Measurements from ENCODE around the gene TMEM256. TPM values are rescaled to one million over a fixed set of nuclear protein-coding genes. Genes with fewer than 3 reads are reported as not detected.

The TMEM256 gene
- total and polyA plus RNA-seq, 2 of the 8 experiments (the other 6 are each of a cell fraction or from before 2014, with no cell fraction given), result 97.0 to 350 TPM

DNA sequence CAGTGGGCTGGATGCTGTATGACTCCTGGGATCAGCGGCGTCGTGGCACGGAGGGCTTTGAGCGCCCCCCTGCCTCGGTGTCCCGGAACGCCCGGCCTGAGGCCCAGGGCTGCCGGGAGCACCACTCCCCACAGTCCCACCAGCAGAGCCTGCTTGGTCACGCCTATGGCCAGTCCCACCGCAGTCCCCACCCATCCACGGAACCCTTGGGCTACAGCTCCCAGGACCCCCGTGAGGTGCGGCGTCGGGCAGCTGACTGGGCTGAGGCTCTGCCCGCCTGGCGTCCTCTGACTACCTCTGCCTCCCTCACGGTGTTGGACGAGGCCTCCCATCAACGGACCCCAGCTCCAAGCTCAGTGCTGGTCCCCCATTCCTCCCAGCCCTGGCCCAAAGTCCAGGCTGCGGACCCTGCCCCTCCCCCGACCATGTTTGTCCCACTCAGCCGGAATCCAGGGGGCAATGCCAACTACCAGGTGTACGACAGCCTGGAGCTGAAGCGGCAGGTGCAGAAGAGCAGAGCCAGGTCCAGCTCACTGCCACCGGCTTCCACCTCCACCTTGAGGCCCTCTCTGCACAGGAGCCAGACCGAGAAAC lies 23.1 kb upstream of the TMEM256 start:
- H2BK5ac ChIP-seq (ENCODE audit: low read depth, low read length), result no peak overlapping the region
- no peak overlapping the region for H3K14ac ChIP-seq (ENCODE audit: insufficient read length)
- no peak overlapping the region; the same call in 1 of the 2 replicates for H2BK15ac ChIP-seq (ENCODE audit: low read length)
- no peak overlapping the region for H4K5ac ChIP-seq (ENCODE audit: insufficient read length, low read depth, low read length)
- no peaks in the 10 kb centered on the region for H3K79me1 ChIP-seq (ENCODE audit: low read depth, low read length)
- FAIRE-seq (no peak), DNase-seq (ENCODE audit: low read depth in 1 of 2, low spot score in 2 of 2) (no peak)
- H3K4me3 ChIP-seq (ENCODE audit: extremely low read depth in 1 of 4, insufficient read depth in 2 of 4, low read depth in 3 of 4, low read length in 4 of 4), result no peak overlapping the region
- H4K20me1 ChIP-seq (replicated peaks in 1 of 2; ENCODE audit: control insufficient read depth in 1 of 2, insufficient read depth in 2 of 2, low read length in 2 of 2), result peaks cover 0 to 3% of the 10 kb centered on the region in 2 experiments
- no peaks in the 10 kb centered on the region for H3K23me2 ChIP-seq (ENCODE audit: low read depth, low read length)
- no peaks in the 10 kb centered on the region for H3K79me2 ChIP-seq (ENCODE audit: control insufficient read depth in 1 of 2, insufficient read depth in 2 of 2, low read length in 2 of 2)
- H2BK120ac ChIP-seq (replicated peaks; ENCODE audit: low read depth, low read length), result no peak overlapping the region
- no peaks in the 10 kb centered on the region; a peak in 1 of 7 replicates for H3K27me3 ChIP-seq (replicated peaks in 1 of 4; ENCODE audit: control insufficient read depth in 3 of 4, extremely low read depth in 1 of 4, insufficient read depth in 3 of 4, low read length in 3 of 4)
- no peaks in the 10 kb centered on the region for H3K9me3 ChIP-seq (ENCODE audit: insufficient read depth in 2 of 2, low read depth in 1 of 2, low read length in 1 of 2)
- no peak overlapping the region for H2AFZ ChIP-seq (ENCODE audit: low read length)
- no peak overlapping the region for H3K23ac ChIP-seq (ENCODE audit: insufficient read length)
- H3K4me1 ChIP-seq (replicated peaks in 1 of 4; ENCODE audit: control insufficient read depth in 3 of 4, insufficient read depth in 4 of 4, low read length in 3 of 4), result no peaks in the 10 kb centered on the region; a peak in 1 of 7 replicates
- H3K4me2 ChIP-seq (ENCODE audit: insufficient read depth in 1 of 2, low read depth in 2 of 2, low read length in 2 of 2), result no peak overlapping the region
- no peak overlapping the region for H3K56ac ChIP-seq (replicated peaks; ENCODE audit: insufficient read length, low read depth, low read length)
- peak overlapping the region; percentile 6; the same call in 1 of the 2 replicates for H2BK12ac ChIP-seq (ENCODE audit: low read depth, low read length)
- H3K18ac ChIP-seq (ENCODE audit: extremely low read depth, low read length), result no peak overlapping the region
- H2AK5ac ChIP-seq (ENCODE audit: low read depth, low read length), result no peak overlapping the region
- no peaks in the 10 kb centered on the region for H3K36me3 ChIP-seq (ENCODE audit: control insufficient read depth in 2 of 4, insufficient read depth in 4 of 4, low read length in 3 of 4)
- H4K91ac ChIP-seq (replicated peaks; ENCODE audit: insufficient read length, low read length), result no peak overlapping the region
- no peak overlapping the region for H4K8ac ChIP-seq (ENCODE audit: extremely low read depth, insufficient read depth, low read length)
- no peak overlapping the region for H3K9ac ChIP-seq (replicated peaks in 1 of 4; ENCODE audit: extremely low read depth in 1 of 4, low read depth in 3 of 4, low read length in 3 of 4)
- ChIA-PET POLR2A (ENCODE audit: partially characterized antibody) (interaction anchor here (0.9 to 2.0 kb wide), 4 partner anchors 11 to 58 kb away, joined by 3 to 6 read pairs (median 5); no protein-coding TSS in a partner anchor), CTCF (ENCODE audit: partially characterized antibody) (interaction anchor here (0.7 to 3.3 kb wide), 5 partner anchors 8 to 133 kb away, joined by 3 to 17 read pairs (median 4); partner anchors contain the start of gene TMEM102)
- 90% methylated on average over 21 of the region's 29 CpGs; no CpG with 5 or more reads in 1 of the 2 experiments for WGBS, 2 experiments (ENCODE audit: extremely low coverage in 1 of 2, insufficient coverage in 1 of 2, insufficient read length in 1 of 2, insufficient replicate concordance in 2 of 2, low coverage in 1 of 2, low lambda C conversion rate in 2 of 2, missing lambda C conversion rate in 1 of 2)
- no peak overlapping the region for H3K27ac ChIP-seq (ENCODE audit: low read depth, low read length)
- H3K4ac ChIP-seq (replicated peaks; ENCODE audit: insufficient read length, low read depth, low read length), result no peak overlapping the region
- H2BK20ac ChIP-seq (ENCODE audit: low read length), result no peak overlapping the region
- no peak for TF ChIP-seq SRF (IDR thresholded peaks at IDR 0.05; ENCODE audit: low read depth, low read length)
- no peak for TF ChIP-seq TAF7 (optimal IDR thresholded peaks at IDR 0.05; ENCODE audit: borderline replicate concordance, low read depth, low read length)
- TF ChIP-seq, protein P1, sequence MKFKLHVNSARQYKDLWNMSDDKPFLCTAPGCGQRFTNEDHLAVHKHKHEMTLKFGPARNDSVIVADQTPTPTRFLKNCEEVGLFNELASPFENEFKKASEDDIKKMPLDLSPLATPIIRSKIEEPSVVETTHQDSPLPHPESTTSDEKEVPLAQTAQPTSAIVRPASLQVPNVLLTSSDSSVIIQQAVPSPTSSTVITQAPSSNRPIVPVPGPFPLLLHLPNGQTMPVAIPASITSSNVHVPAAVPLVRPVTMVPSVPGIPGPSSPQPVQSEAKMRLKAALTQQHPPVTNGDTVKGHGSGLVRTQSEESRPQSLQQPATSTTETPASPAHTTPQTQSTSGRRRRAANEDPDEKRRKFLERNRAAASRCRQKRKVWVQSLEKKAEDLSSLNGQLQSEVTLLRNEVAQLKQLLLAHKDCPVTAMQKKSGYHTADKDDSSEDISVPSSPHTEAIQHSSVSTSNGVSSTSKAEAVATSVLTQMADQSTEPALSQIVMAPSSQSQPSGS (IDR thresholded peaks at IDR 0.05; ENCODE audit: low read length), result no peak
- TF ChIP-seq ZNF274 (IDR thresholded peaks at IDR 0.05; ENCODE audit: borderline replicate concordance, extremely low read depth, low read length), result no peak
- TF ChIP-seq TBP (IDR thresholded peaks at IDR 0.05; ENCODE audit: low read depth, low read length), result no peak
- TF ChIP-seq RNF2 (IDR thresholded peaks at IDR 0.05; ENCODE audit: borderline replicate concordance, low read depth, low read length, missing control alignments, poor library complexity, severe bottlenecking), result no peak
- no peak for TF ChIP-seq CREB1 (IDR thresholded peaks at IDR 0.05)
- TF ChIP-seq SIN3A (conservative IDR thresholded peaks at IDR 0.05 in 1 of 2, IDR thresholded peaks at IDR 0.05 in 1 of 2; ENCODE audit: low read depth in 1 of 2, low read length in 2 of 2), result no peak
- no peak for TF ChIP-seq SP4 (IDR thresholded peaks at IDR 0.05; ENCODE audit: low read length)
- no peak; a peak in 1 of 4 replicates for TF ChIP-seq RAD21 (IDR thresholded peaks at IDR 0.05 in 1 of 2, conservative IDR thresholded peaks at IDR 0.05 in 1 of 2; ENCODE audit: low read depth in 2 of 2, low read length in 2 of 2)

Measured in H1 (cell line).